GM12891 (cell line): ENCODE data around the gene TPPP2.

ENCODE experiments used
- PAX5 ChIP-seq: IDR thresholded peaks from 2 replicates; pipeline ENCODE4 v1.6.1; 2011; ENCODE audit warnings: low read length, moderate library complexity, mild to moderate bottlenecking; ENCODE audit not compliant: insufficient read depth, severe bottlenecking
- POLR2A ChIP-seq: IDR thresholded peaks from 2 replicates; pipeline ENCODE4 v1.6.1; 2011; ENCODE audit warnings: low read depth, low read length, control low read depth
- POLR2AphosphoS5 ChIP-seq: IDR thresholded peaks from 2 replicates; pipeline ENCODE4 v1.6.1; 2011; ENCODE audit warnings: low read depth, low read length, control low read depth
- POU2F2 ChIP-seq: IDR thresholded peaks from 2 replicates; pipeline ENCODE4 v1.6.1; 2011; ENCODE audit warnings: low read depth, mild to moderate bottlenecking, control low read depth, low read length, moderate library complexity
- SPI1 ChIP-seq: IDR thresholded peaks from 2 replicates; pipeline ENCODE4 v1.6.1; 2011; ENCODE audit warnings: low read depth, low read length, control low read depth
- TAF1 ChIP-seq: IDR thresholded peaks from 2 replicates; pipeline ENCODE4 v1.6.1; 2011; ENCODE audit warnings: low read depth, low read length, control low read depth

DNA sequence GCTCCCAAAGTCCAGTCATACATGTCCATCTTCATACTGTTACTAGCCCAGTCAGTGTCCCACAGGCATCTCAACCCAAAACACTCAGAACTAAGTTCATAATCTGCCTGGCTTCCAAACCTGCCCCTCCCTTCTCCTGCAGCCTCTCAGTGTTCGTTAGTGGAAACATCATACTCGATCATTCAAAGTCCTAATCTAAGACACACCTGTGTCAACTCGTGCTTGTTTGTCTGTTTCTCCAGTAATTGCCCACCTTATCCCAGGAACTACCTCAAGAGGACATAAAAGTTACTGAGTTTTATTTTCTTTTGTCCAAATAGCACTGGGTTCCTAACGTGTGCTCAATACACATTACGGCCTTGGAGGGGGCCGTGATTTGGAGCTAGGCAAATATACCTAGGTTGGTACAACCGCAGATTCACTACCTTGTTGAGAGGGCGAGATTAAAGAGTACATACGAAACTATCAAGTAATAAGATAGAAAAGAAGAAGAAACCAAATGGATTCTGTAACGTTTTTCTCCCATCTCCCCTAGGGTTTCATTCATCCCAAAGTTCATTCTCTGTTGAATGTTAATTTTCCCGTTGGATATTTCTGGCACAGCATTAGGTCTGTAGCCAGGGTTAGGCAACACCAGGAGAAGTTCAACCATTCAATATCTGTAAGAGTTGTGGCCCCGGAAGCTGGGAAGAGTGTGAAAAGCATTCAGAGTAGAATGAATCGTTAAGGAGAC, 30.8 kb downstream of the TPPP2 start:
- TF ChIP-seq POLR2AphosphoS5 (no peak), POLR2A (no peak), POU2F2 (no peak), PAX5 (no peak), SPI1 (no peak), TAF1 (no peak)
